WTC11 (cell line): Measurements from ENCODE around the gene CAPRIN2. TPM values are rescaled to one million over a fixed set of nuclear protein-coding genes. Genes with fewer than 3 reads are reported as not detected.
A peak's percentile ranks its signal among the peaks of the same experiment; 100 is the strongest.

Experiments
- ATAC-seq: fragments of 200-7000 bp; cut with Tn5 transposase; 2 replicates; pipeline ENCODE4 v1.10.0; 2021; ENCODE audit warnings: mild to moderate bottlenecking, moderate library complexity
- CTCF ChIA-PET: fragments of 300-600 bp; sonication (Branson Sonifier 250); formaldehyde crosslinking; loops from one replicate; lab custom pipeline; 2021; ENCODE audit warnings: antibody characterized with exemption; lab: Charles Lee
- POLR2A ChIA-PET: fragments of 350-600 bp; sonication (Branson Sonifier 250); formaldehyde crosslinking; loops from one replicate; lab custom pipeline; 2021; ENCODE audit warnings: antibody characterized with exemption; lab: Charles Lee
- DNase-seq: peaks from one replicate; pipeline ENCODE4 v3.0.0; 2021; ENCODE audit warnings: low spot score
- H3K27ac Mint-ChIP-seq: 2 replicates; pipeline ENCODE4 v1.8.0; 2021; ENCODE audit warnings: mixed read lengths
- H3K27me3 Mint-ChIP-seq: 2 replicates; pipeline ENCODE4 v1.8.0; 2021; ENCODE audit warnings: low read depth, mild to moderate bottlenecking, moderate library complexity, mixed read lengths
- H3K36me3 Mint-ChIP-seq: 2 replicates; pipeline ENCODE4 v1.8.0; 2021; ENCODE audit warnings: mixed read lengths
- H3K4me1 Mint-ChIP-seq: 2 replicates; pipeline ENCODE4 v1.8.0; 2022; ENCODE audit warnings: mixed read lengths
- H3K4me3 Mint-ChIP-seq: 2 replicates; pipeline ENCODE4 v1.8.0; 2021; ENCODE audit warnings: mild to moderate bottlenecking, moderate library complexity, mixed read lengths
- H3K9me3 Mint-ChIP-seq: 2 replicates; pipeline ENCODE4 v1.8.0; 2021; ENCODE audit warnings: mixed read lengths
- ATF3 ChIP-seq: sonication (generic); formaldehyde crosslinking; conservative IDR thresholded peaks from 2 replicates; pipeline ENCODE4 v1.8.1; 2022; ENCODE audit warnings: mild to moderate bottlenecking, missing genetic modification reagents
- CBFB ChIP-seq: sonication (generic); formaldehyde crosslinking; IDR thresholded peaks from 2 replicates; pipeline ENCODE4 v1.8.1; 2022; ENCODE audit warnings: mild to moderate bottlenecking, low read depth, missing genetic modification reagents
- CREB1 ChIP-seq: sonication (generic); formaldehyde crosslinking; IDR thresholded peaks from 2 replicates; pipeline ENCODE4 v1.8.0; 2023; ENCODE audit warnings: mild to moderate bottlenecking, missing genetic modification reagents
- ETV6 ChIP-seq: sonication (generic); formaldehyde crosslinking; IDR thresholded peaks from 2 replicates; pipeline ENCODE4 v1.8.1; 2022; ENCODE audit warnings: mild to moderate bottlenecking, missing genetic modification reagents
- GABPB1 ChIP-seq: sonication (generic); formaldehyde crosslinking; IDR thresholded peaks from 2 replicates; pipeline ENCODE4 v1.8.1; 2023; ENCODE audit warnings: mild to moderate bottlenecking, missing genetic modification reagents
- HMGA2 ChIP-seq: fragments of 250-450 bp; sonication (Bioruptor Pico); IDR thresholded peaks from 2 replicates; pipeline ENCODE4 v1.4.0; 2021; ENCODE audit warnings: mild to moderate bottlenecking, moderate library complexity
- JAZF1 ChIP-seq: fragments of 250-450 bp; sonication (Bioruptor Pico); IDR thresholded peaks from 2 replicates; pipeline ENCODE4 v1.9.0; 2021; ENCODE audit warnings: moderate library complexity, mild to moderate bottlenecking, inconsistent platforms
- MXD4 ChIP-seq: fragments of 250-450 bp; sonication (Bioruptor Pico); IDR thresholded peaks from 2 replicates; pipeline ENCODE4 v1.8.0; 2021; ENCODE audit warnings: mild to moderate bottlenecking, moderate library complexity, borderline replicate concordance
- MYBL2 ChIP-seq: sonication (generic); formaldehyde crosslinking; IDR thresholded peaks from 2 replicates; pipeline ENCODE4 v1.8.1; 2023; ENCODE audit warnings: mild to moderate bottlenecking, moderate library complexity, missing genetic modification reagents
- NFATC4 ChIP-seq: fragments of 250-450 bp; sonication (Bioruptor Pico); IDR thresholded peaks from 2 replicates; pipeline ENCODE4 v1.9.0; 2021; ENCODE audit warnings: mild to moderate bottlenecking
- NFYB ChIP-seq: sonication (generic); formaldehyde crosslinking; conservative IDR thresholded peaks from 2 replicates; pipeline ENCODE4 v1.8.0; 2022; ENCODE audit warnings: low read depth, missing genetic modification reagents
- NR2C2 ChIP-seq: sonication (generic); formaldehyde crosslinking; IDR thresholded peaks from 2 replicates; pipeline ENCODE4 v1.8.0; 2022; ENCODE audit warnings: mild to moderate bottlenecking, missing genetic modification reagents
- OVOL2 ChIP-seq: fragments of 250-450 bp; sonication (Bioruptor Pico); IDR thresholded peaks from 2 replicates; pipeline ENCODE4 v1.9.0; 2021; ENCODE audit warnings: mild to moderate bottlenecking, borderline replicate concordance
- SMAD3 ChIP-seq: sonication (generic); formaldehyde crosslinking; IDR thresholded peaks from 2 replicates; pipeline ENCODE4 v1.8.0; 2022; ENCODE audit warnings: missing genetic modification reagents, mild to moderate bottlenecking, borderline replicate concordance
- TCF7 ChIP-seq: sonication (generic); formaldehyde crosslinking; IDR thresholded peaks from 2 replicates; pipeline ENCODE4 v1.8.0; 2022; ENCODE audit warnings: mild to moderate bottlenecking, low read depth, missing genetic modification reagents, moderate library complexity
- ZBTB21 ChIP-seq: sonication (generic); formaldehyde crosslinking; IDR thresholded peaks from 2 replicates; pipeline ENCODE4 v1.8.1; 2023; ENCODE audit warnings: mild to moderate bottlenecking, missing genetic modification reagents, borderline replicate concordance
- ZNF121 ChIP-seq: sonication (generic); formaldehyde crosslinking; IDR thresholded peaks from 2 replicates; pipeline ENCODE4 v1.8.0; 2023; ENCODE audit warnings: missing genetic modification reagents
- ZNF138 ChIP-seq: sonication (generic); formaldehyde crosslinking; conservative IDR thresholded peaks from 2 replicates; pipeline ENCODE4 v1.8.1; 2022; ENCODE audit warnings: mild to moderate bottlenecking, moderate library complexity, missing genetic modification reagents
- ZNF416 ChIP-seq: fragments of 250-450 bp; sonication (Bioruptor Pico); IDR thresholded peaks from 2 replicates; pipeline ENCODE4 v1.9.0; 2021; ENCODE audit warnings: mild to moderate bottlenecking, inconsistent platforms
- ZNF512 ChIP-seq: sonication (generic); formaldehyde crosslinking; IDR thresholded peaks from 2 replicates; pipeline ENCODE4 v1.8.1; 2022; ENCODE audit warnings: missing genetic modification reagents, borderline replicate concordance
- ZSCAN18 ChIP-seq: fragments of 250-450 bp; sonication (Bioruptor Pico); IDR thresholded peaks from 2 replicates; pipeline ENCODE4 v2.1.2; 2022; ENCODE audit warnings: mild to moderate bottlenecking, moderate library complexity
- total RNA-seq: library from RNA; stranded (reverse); gene quantifications from 3 replicates; pipeline ENCODE4 v1.2.3, GENCODE V29; 2021
- TF ChIP-seq, protein P1 (sequence below): fragments of 250-450 bp; sonication (Bioruptor Pico); conservative IDR thresholded peaks from 2 replicates; pipeline ENCODE4 v1.9.0; 2021; ENCODE audit warnings: mild to moderate bottlenecking
- TF ChIP-seq, protein P2 (sequence below): sonication (generic); formaldehyde crosslinking; IDR thresholded peaks from 2 replicates; pipeline ENCODE4 v1.8.0; 2022; ENCODE audit warnings: mild to moderate bottlenecking, missing genetic modification reagents
- TF ChIP-seq, protein P3 (sequence below): fragments of 250-450 bp; sonication (Bioruptor Pico); IDR thresholded peaks from 2 replicates; pipeline ENCODE4 v1.9.0; 2021; ENCODE audit warnings: moderate library complexity, mild to moderate bottlenecking, inconsistent platforms, borderline replicate concordance

The CAPRIN2 gene
- total RNA-seq, 1 experiment from 2014 or later, result 62.7 TPM

- H3K36me3 Mint-ChIP-seq, result peaks cover 5% of the 10 kb centered on the region; the same call in 1 of the 2 replicates
- no peak overlapping the region for H3K27ac Mint-ChIP-seq
- H3K4me1 Mint-ChIP-seq, result peaks cover 8% of the 10 kb centered on the region
- 0 out of 2 replicates have a peak, but pooled peaks have one; percentile 30 for TF ChIP-seq GABPB1 (CRISPR knock-in tag)
- TF ChIP-seq, protein P1, sequence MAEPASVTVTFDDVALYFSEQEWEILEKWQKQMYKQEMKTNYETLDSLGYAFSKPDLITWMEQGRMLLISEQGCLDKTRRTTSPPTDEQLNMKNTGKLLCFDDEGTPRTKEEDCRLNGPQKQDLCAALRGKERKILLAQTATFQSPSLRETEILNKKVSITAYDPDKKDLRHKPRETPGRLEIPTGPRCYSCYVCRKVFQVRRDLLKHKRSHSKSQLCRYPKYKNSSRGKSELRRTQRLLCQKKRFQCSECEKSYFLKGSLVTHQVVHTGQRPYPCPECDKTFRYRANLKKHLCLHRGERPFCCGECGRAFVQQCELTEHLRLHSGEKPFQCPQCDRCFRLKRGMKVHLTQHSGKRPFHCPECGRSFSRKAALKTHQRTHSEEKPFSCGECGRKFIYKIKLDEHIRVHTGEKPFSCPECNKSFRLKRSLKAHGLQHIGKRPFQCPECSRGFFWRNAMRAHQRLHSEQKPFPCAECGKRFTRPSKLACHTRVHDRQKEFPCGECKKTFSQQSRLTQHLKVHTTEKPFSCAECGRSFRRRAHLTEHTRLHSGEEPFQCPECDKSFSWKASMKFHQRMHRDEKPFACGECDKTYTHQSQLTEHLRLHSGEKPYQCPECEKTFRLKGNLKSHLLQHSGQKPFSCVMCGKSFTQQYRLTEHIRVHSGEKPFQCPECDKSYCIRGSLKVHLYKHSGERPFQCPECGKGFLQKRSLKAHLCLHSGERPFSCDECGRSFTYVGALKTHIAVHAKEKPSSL (CRISPR knock-in tag), result no peak
- DNase-seq (no peak), ATAC-seq (no peak)
- CTCF ChIA-PET, result no interaction called here
- no peak overlapping the region for H3K4me3 Mint-ChIP-seq
- H3K27me3 Mint-ChIP-seq, result no peaks in the 10 kb centered on the region; the same call in 1 of the 2 replicates
- POLR2A ChIA-PET, result no interaction called here
- H3K9me3 Mint-ChIP-seq, result peaks cover 9% of the 10 kb centered on the region; the same call in 1 of the 2 replicates
These were observed 8.3 kb upstream of the CAPRIN2 start for GRCh38 chr12:30763053-30763452.

DNA sequence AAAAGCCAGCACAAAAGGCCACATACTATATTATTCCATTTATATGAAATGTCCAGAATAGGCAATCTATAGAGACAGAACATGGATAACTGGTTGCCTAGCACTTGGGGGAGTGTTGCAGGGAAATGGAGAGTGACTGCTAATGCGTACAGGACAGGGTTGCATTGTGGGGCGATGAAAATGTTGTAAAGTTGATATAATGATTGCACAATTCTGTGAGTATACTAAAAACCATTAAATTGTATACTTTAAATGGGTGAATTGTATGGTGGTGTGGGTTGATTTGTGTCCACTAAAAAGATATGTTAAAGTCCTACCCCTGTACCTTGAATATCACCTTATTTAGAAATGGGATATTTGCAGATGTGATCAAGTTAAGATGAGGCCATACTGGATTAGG, 7.0 kb upstream of the CAPRIN2 start:
- H3K9me3 Mint-ChIP-seq, result peaks cover 9% of the 10 kb centered on the region; the same call in 1 of the 2 replicates
- H3K36me3 Mint-ChIP-seq, result peaks cover 5% of the 10 kb centered on the region; the same call in 1 of the 2 replicates
- no peak overlapping the region for H3K4me3 Mint-ChIP-seq
- no peak for TF ChIP-seq MXD4
- TF ChIP-seq GABPB1 (CRISPR knock-in tag), result no peak
- TF ChIP-seq ATF3 (CRISPR knock-in tag), result no peak
- TF ChIP-seq NFYB (CRISPR knock-in tag), result no peak
- no peak for TF ChIP-seq CBFB (CRISPR knock-in tag)
- TF ChIP-seq, protein P2, sequence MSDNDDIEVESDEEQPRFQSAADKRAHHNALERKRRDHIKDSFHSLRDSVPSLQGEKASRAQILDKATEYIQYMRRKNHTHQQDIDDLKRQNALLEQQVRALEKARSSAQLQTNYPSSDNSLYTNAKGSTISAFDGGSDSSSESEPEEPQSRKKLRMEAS (CRISPR knock-in tag), result no peak
- ChIA-PET POLR2A (no interaction called here), CTCF (no interaction called here)
- H3K27ac Mint-ChIP-seq, result no peak overlapping the region
- no peak for DNase-seq
- H3K27me3 Mint-ChIP-seq, result no peaks in the 10 kb centered on the region; the same call in 1 of the 2 replicates
- H3K4me1 Mint-ChIP-seq, result peaks cover 8% of the 10 kb centered on the region
- ATAC-seq, result no peak

GRCh38 chr12:30757316-30757715, 2.6 kb upstream of the CAPRIN2 start:
- ChIA-PET CTCF (no interaction called here), POLR2A (no interaction called here)
- peaks cover 32% of the 10 kb centered on the region for H3K4me1 Mint-ChIP-seq
- DNase-seq (no peak), ATAC-seq (no peak)
- no peak for TF ChIP-seq TCF7 (CRISPR knock-in tag)
- TF ChIP-seq ZSCAN18 (CRISPR knock-in tag), result no peak
- no peak for TF ChIP-seq ZBTB21
- TF ChIP-seq ZNF138, result no peak
- no peak for TF ChIP-seq CBFB (CRISPR knock-in tag)
- TF ChIP-seq ETV6, result no peak
- no peak for TF ChIP-seq HMGA2 (CRISPR knock-in tag)
- TF ChIP-seq SMAD3 (CRISPR knock-in tag), result no peak
- TF ChIP-seq JAZF1 (CRISPR knock-in tag), result no peak
- TF ChIP-seq ZNF121, result no peak
- no peak for TF ChIP-seq CREB1 (CRISPR knock-in tag)
- TF ChIP-seq ZNF416 (CRISPR knock-in tag), result no peak
- TF ChIP-seq ZNF512 (CRISPR knock-in tag), result no peak
- no peak for TF ChIP-seq OVOL2 (CRISPR knock-in tag)
- TF ChIP-seq, protein P3, sequence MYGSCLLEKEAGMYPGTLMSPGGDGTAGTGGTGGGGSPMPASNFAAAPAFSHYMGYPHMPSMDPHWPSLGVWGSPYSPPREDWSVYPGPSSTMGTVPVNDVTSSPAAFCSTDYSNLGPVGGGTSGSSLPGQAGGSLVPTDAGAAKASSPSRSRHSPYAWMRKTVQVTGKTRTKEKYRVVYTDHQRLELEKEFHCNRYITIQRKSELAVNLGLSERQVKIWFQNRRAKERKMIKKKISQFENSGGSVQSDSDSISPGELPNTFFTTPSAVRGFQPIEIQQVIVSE (CRISPR knock-in tag), result no peak
- TF ChIP-seq, protein P1 (CRISPR knock-in tag), result no peak
- TF ChIP-seq MYBL2 (CRISPR knock-in tag), result no peak
- no peak for TF ChIP-seq NR2C2
- TF ChIP-seq NFATC4, result no peak
- no peak overlapping the region for H3K27ac Mint-ChIP-seq
- no peaks in the 10 kb centered on the region for H3K27me3 Mint-ChIP-seq
- H3K36me3 Mint-ChIP-seq, result peaks cover 5% of the 10 kb centered on the region; the same call in 1 of the 2 replicates
- no peak overlapping the region for H3K4me3 Mint-ChIP-seq
- H3K9me3 Mint-ChIP-seq, result peaks cover 9% of the 10 kb centered on the region; the same call in 1 of the 2 replicates
